Natural killer cell (primary cell): Measurements from ENCODE around the gene EGFR. TPM values are rescaled to one million over a fixed set of nuclear protein-coding genes. Genes with fewer than 3 reads are reported as not detected.

ENCODE experiments used
- ATAC-seq, 3 donors: fragments of 150-1000 bp in 2 of 3; fragments of 200-7000 bp in 1 of 3; cut with Tn5 transposase; 1 replicate in 1 of 3; 2 replicates in 2 of 3; pipeline ENCODE4 v1.10.0; 2021; ENCODE audit warnings: mild to moderate bottlenecking in 2 of 3, moderate library complexity in 2 of 3
- DNase-seq, 2 donors: peaks; one replicate each; pipeline versions ENCODE4 v3.0.0 to v3.0.0-alpha.2; 2013 to 2021; ENCODE audit warnings: mixed read lengths in 1 of 2
- H3K27ac ChIP-seq: one replicate; pipeline ENCODE4 v1.5.1; 2013; ENCODE audit warnings: mild to moderate bottlenecking, low read length
- H3K27me3 ChIP-seq: one replicate; pipeline ENCODE4 v1.6.1; 2013; ENCODE audit warnings: low read length; ENCODE audit not compliant: control insufficient read depth, insufficient read depth
- H3K36me3 ChIP-seq: one replicate; pipeline ENCODE4 v1.6.1; 2013; ENCODE audit warnings: low read length; ENCODE audit not compliant: control insufficient read depth, insufficient read depth
- H3K4me1 ChIP-seq: one replicate; pipeline ENCODE4 v1.6.1; 2013; ENCODE audit warnings: low read length; ENCODE audit not compliant: control insufficient read depth, insufficient read depth
- H3K4me3 ChIP-seq: one replicate; pipeline ENCODE4 v1.5.1; 2013; ENCODE audit warnings: low read length
- H3K9me3 ChIP-seq: one replicate; pipeline ENCODE4 v1.6.1; 2013; ENCODE audit warnings: low read length; ENCODE audit not compliant: control insufficient read depth, insufficient read depth
- H3K27ac Mint-ChIP-seq, 2 donors: one replicate each; pipeline ENCODE4 v1.8.0; 2022; ENCODE audit warnings: mild to moderate bottlenecking in 2 of 2, mixed read lengths in 2 of 2, moderate library complexity in 1 of 2
- H3K27me3 Mint-ChIP-seq, 2 donors: one replicate each; pipeline ENCODE4 v1.8.0; 2022; ENCODE audit warnings: low read depth in 2 of 2, mixed read lengths in 2 of 2
- H3K36me3 Mint-ChIP-seq: one replicate; pipeline ENCODE4 v1.8.0; 2022; ENCODE audit warnings: mixed read lengths
- H3K4me1 Mint-ChIP-seq, 2 donors: one replicate each; pipeline ENCODE4 v1.8.0; 2022; ENCODE audit warnings: mixed read lengths in 2 of 2
- H3K4me3 Mint-ChIP-seq: one replicate; pipeline ENCODE4 v1.8.0; 2022; ENCODE audit warnings: mild to moderate bottlenecking, moderate library complexity, mixed read lengths
- H3K9me3 Mint-ChIP-seq, 2 donors: one replicate each; pipeline ENCODE4 v1.8.0; 2022; ENCODE audit warnings: mixed read lengths in 2 of 2
- WGBS: methylation state at CpG from one replicate; pipeline ENCODE4 v1.1.7; 2013; ENCODE audit warnings: missing lambda C conversion rate; ENCODE audit not compliant: insufficient coverage; 5-methylcytosine and 5-hydroxymethylcytosine counted together
- intact Hi-C: fragments of 100-400 bp; cut with micrococcal nuclease; formaldehyde crosslinking; loops from one replicate; pipeline ENCODE4 v1.14.2; 2022
- total RNA-seq, 4 donors: library from RNA; stranded (reverse); fragments of 120-200 nt in 1 of 4; gene quantifications; one replicate each; pipeline versions ENCODE4 v1.2.3 to v1.2.4, GENCODE V29; 2013 to 2022
- TF ChIP-seq, protein P1 (sequence below): fragments of 200-600 bp; IDR thresholded peaks from one replicate; pipeline ENCODE4 v1.8.0; 2022; ENCODE audit warnings: antibody characterized with exemption

The EGFR gene
- total RNA-seq, 3 donors from 2014 or later (not counting 1 experiment from before 2014, with no cell fraction given): not detected

DNA sequence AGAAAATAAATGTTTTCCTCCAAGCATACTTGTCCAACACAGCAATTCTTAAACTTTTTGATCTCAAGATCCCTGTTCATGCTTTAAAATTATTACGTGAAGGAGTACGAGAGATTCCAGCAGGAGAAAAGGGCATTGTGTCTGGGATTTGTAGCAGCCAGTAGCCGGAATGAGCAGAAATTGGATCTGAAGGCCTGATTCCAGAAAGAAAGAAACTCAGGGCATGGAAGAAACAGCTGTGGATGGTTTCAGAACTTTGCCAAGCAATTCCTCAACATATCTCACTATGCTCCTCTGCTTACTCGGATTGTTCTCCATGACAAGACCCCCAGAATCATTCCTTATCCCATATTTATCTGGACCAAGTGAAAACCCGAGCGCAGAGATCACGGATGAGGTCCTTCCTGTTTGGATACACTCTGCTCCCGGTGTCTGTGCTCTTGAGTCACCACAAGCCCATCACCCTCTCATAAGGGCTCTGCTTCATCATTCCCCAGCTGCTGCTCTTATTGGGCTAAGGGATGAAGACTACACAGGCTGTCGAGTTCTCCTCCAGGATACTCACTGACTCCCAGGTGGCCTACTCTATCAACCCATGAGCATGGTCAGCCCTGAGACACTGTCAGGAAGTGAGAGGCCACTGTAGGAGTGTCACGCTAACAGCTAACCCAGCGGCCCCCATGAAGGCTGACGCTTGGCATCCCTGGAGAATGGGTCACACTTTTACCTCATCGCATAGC, 225.4 kb downstream of the EGFR start:
- no peak overlapping the region for H3K27ac ChIP-seq
- no peaks in the 10 kb centered on the region for H3K9me3 ChIP-seq
- TF ChIP-seq, protein P1, sequence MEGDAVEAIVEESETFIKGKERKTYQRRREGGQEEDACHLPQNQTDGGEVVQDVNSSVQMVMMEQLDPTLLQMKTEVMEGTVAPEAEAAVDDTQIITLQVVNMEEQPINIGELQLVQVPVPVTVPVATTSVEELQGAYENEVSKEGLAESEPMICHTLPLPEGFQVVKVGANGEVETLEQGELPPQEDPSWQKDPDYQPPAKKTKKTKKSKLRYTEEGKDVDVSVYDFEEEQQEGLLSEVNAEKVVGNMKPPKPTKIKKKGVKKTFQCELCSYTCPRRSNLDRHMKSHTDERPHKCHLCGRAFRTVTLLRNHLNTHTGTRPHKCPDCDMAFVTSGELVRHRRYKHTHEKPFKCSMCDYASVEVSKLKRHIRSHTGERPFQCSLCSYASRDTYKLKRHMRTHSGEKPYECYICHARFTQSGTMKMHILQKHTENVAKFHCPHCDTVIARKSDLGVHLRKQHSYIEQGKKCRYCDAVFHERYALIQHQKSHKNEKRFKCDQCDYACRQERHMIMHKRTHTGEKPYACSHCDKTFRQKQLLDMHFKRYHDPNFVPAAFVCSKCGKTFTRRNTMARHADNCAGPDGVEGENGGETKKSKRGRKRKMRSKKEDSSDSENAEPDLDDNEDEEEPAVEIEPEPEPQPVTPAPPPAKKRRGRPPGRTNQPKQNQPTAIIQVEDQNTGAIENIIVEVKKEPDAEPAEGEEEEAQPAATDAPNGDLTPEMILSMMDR: no peak
- Mint-ChIP-seq H3K4me3 (no peak overlapping the region), H3K4me1 (peaks cover 0 to 8% of the 10 kb centered on the region in 2 donors), H3K27ac (no peak overlapping the region), H3K36me3 (no peaks in the 10 kb centered on the region), H3K27me3 (peaks cover 10 to 17% of the 10 kb centered on the region in 2 donors), H3K9me3 (no peaks in the 10 kb centered on the region)
- ATAC-seq: no peak
- intact Hi-C loops: no loop called here
- H3K27me3 ChIP-seq: no peaks in the 10 kb centered on the region
- DNase-seq: no peak
- no peak overlapping the region for H3K4me3 ChIP-seq
- WGBS: 88% methylated on average over 13 of the region's 13 CpGs
- H3K4me1 ChIP-seq: no peaks in the 10 kb centered on the region
- no peaks in the 10 kb centered on the region for H3K36me3 ChIP-seq

DNA sequence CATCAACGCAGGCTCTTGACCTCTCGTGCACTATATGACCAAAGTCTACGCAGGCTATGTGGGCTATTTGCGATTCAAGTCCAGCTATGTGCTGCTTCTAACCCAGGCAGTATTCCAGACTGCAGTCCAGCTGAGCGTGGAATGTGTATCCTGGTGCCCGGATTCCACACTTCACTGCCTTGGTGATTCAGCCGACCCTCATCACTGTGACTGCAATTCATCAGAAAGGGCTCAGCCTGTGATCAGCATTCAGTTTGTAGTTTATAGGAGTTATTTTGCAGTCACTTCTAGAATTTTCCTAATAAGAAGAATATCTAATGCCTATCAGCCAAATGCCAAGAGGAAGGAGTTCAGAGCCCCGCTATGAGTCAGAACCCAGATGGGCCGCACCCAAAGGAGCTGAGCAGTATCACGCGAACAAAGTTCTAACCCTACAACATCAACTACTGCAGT, 226.5 kb downstream of the EGFR start:
- Mint-ChIP-seq H3K9me3 (no peaks in the 10 kb centered on the region), H3K4me1 (peaks cover 0 to 6% of the 10 kb centered on the region in 2 donors), H3K27ac (no peak overlapping the region), H3K36me3 (no peaks in the 10 kb centered on the region), H3K4me3 (no peak overlapping the region), H3K27me3 (peaks cover 2 to 18% of the 10 kb centered on the region in 2 donors)
- intact Hi-C loops: no loop called here
- TF ChIP-seq, protein P1: no peak
- Histone ChIP-seq H3K27me3 (no peaks in the 10 kb centered on the region), H3K4me1 (no peaks in the 10 kb centered on the region), H3K27ac (no peak overlapping the region), H3K9me3 (no peaks in the 10 kb centered on the region), H3K4me3 (no peak overlapping the region), H3K36me3 (no peaks in the 10 kb centered on the region)
- no peak for DNase-seq
- ATAC-seq: no peak
- 91% methylated on average over 9 of the region's 11 CpGs for WGBS

- DNase-seq: no peak
- no peak for ATAC-seq
- Mint-ChIP-seq H3K4me1 (no peaks in the 10 kb centered on the region), H3K27me3 (peaks cover 4 to 22% of the 10 kb centered on the region in 2 donors), H3K9me3 (no peaks in the 10 kb centered on the region), H3K36me3 (no peaks in the 10 kb centered on the region), H3K27ac (no peak overlapping the region), H3K4me3 (no peak overlapping the region)
- WGBS: 85% methylated on average over 5 of the region's 5 CpGs
- no peaks in the 10 kb centered on the region for H3K9me3 ChIP-seq
- H3K27me3 ChIP-seq: no peaks in the 10 kb centered on the region
- no peak overlapping the region for H3K4me3 ChIP-seq
- H3K27ac ChIP-seq: no peak overlapping the region
- intact Hi-C loops: no loop called here
- TF ChIP-seq, protein P1: no peak
- H3K36me3 ChIP-seq: no peaks in the 10 kb centered on the region
- no peaks in the 10 kb centered on the region for H3K4me1 ChIP-seq
Measured at GRCh38 chr7:55246171-55246570, 227.4 kb downstream of the EGFR start.

GRCh38 chr7:55247428-55247827, 228.6 kb downstream of the EGFR start:
- ATAC-seq (no peak), DNase-seq (no peak)
- Histone ChIP-seq H3K27ac (no peak overlapping the region), H3K4me3 (no peak overlapping the region), H3K27me3 (no peaks in the 10 kb centered on the region), H3K9me3 (no peaks in the 10 kb centered on the region), H3K4me1 (no peaks in the 10 kb centered on the region), H3K36me3 (no peaks in the 10 kb centered on the region)
- no peaks in the 10 kb centered on the region for H3K9me3 Mint-ChIP-seq
- 90% methylated on average over 1 of the region's 1 CpG for WGBS
- intact Hi-C loops: no loop called here
- H3K4me1 Mint-ChIP-seq: no peaks in the 10 kb centered on the region
- no peak overlapping the region for H3K4me3 Mint-ChIP-seq
- TF ChIP-seq, protein P1: no peak
- H3K36me3 Mint-ChIP-seq: no peaks in the 10 kb centered on the region
- H3K27me3 Mint-ChIP-seq: peaks cover 4 to 31% of the 10 kb centered on the region in 2 donors
- H3K27ac Mint-ChIP-seq: no peak overlapping the region
